ENCODE results near the gene ADAM15.
A peak's percentile ranks its signal among the peaks of the same experiment; 100 is the strongest.

Gene ADAM15

GRCh38 chr1:155076371-155076770 lies 25.3 kb downstream of the ADAM15 start:
- DNase-seq, result no peak

DNA sequence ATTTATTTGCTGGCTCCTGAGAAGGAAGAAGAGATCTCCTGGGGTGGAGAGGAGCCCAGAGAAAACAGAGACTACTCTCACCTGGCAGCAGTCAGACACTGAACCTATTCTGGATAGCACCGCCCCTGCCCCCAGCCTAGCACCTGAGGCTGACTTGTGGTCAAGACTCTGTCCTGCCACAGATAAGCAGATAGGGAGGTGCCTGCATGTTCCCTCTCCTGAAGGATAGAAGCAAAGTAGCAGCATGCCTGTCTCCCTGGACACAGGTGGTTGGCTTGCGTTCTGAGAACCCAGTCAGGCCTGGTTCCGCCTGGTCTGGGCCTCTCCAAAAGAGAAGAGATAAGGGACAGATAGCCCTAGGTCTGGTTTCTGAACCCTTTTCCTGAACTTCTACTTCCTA lies 26.2 kb downstream of the ADAM15 start:
- no peak for DNase-seq

DNA sequence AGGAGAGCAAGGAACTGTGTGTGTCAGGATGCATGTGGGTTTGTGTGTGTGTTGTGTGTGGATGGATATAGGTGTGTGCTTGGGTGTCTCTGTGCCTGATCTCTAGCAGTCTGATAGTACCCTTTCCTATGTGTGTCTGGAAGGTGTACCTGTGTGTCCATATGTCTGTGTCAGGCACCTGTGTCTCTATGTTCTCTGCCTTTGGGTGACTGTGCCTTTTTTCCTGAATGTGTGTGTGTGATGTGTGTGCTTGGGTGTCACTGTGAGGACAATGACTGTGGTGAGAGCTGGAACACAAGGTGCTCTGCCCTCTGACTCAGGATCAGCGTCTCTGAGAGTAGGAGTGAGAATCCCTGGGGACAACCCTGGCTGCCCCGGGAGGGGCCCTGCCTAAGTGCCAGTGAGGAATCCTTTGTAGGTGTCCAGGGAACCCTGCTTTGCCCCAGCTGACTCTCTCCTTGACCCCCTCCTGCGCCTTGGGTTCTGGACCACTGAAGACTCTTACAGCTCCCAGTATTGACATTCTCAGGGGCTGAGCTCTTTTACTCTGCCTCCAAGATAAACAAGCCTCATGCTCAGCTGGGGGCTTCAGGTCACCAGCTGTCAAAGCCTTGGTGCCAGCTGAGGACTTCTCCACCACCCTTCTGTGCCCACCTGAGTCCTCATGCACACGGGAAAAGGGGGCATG lies 26.8 kb downstream of the ADAM15 start:
- no peak for DNase-seq

DNA sequence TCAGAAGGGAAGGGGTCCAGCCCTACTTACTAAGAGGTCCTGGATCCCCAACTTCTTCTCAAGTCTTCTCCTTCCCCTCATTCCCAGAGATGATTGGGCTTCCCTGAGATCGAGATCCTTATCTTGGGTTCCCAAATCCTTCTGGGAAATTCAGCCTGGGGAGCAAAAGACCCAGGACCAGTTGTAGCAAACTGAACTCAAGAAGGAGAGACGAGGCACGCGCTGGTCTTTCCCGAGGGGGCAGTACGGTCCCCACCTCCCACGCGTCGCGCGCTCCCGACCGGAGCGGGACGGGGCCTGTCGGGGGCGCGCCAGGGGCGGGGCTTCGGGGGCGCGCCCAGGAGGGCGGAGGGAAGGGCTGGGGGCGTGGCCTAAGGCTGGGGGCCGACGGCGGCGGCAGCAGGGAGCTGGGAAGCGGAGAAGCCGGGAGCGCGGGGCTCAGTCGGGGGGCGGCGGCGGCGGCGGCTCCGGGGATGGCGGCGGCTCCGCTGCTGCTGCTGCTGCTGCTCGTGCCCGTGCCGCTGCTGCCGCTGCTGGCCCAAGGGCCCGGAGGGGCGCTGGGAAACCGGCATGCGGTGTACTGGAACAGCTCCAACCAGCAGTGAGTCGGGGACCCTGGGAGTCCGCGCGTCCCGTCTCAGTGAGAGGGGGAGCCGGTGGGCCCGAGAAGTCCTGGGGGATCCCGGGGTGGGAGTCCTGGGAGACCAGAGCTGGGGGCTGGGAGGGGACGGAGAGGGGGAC lies 27.5 kb downstream of the ADAM15 start, which contains the start of gene EFNA3:
EFNA3 (plus strand) TSS at position 369 of the 741 bp plus-strand sequence; CDS start at position 474, 105 bp downstream.
- DNase-seq, result peak; percentile 77

DNA sequence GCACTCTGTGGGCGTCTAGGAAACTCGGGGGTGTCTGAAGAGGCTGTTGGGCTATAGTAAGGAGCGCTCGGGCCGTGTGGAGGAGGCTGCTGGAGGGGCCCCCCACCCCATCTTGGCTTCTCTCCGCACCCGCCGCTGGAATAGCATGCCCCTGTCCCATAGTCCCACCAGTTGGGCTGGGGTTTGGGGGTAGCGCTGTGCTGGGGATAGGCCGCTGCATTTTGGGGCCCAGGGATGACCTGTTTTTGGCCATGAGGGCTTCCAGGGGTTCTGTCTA lies 28.0 kb downstream of the ADAM15 start:
- no peak for DNase-seq

DNA sequence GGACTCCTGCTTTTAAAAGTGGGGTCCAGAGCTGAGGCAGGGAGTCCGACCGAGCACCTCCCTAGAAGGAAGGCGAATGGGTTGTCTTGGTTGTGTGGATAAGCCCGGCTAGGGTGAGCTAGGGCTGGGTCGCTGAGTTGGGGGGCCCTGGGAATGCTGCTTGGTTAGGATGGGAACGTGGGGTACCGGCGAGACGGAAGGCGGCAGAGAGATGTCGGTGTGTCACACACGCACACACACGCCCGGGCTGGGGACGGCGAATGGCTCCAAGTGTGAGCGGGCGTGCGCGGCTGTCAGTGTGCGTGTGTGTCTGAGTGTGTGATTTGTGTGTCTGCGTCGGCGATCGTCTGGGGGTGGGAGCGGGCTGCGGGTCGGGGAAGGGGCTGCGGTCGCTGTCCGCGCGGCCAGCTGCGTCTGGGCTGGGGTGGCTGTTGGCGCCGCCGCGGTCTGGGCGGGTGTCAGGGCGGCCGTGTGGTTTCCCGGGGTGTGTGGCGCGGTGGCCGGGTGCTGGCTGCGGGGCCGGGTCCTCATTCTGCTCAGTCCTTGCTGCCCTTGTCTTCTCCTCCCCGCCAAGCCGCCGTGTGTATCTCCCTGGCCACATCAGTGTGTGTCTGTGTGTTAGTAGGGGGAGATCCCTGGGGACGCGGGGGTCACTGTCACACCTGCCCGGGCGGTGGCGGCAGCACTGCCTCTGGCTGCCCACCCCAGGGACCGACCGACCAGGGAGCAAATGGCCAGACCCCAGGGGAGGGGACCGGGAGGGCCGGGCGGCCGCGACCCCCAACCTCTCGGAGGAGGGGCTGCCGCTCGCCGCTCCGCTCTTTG lies 28.6 kb downstream of the ADAM15 start:
- peak; percentile 46 for DNase-seq

DNA sequence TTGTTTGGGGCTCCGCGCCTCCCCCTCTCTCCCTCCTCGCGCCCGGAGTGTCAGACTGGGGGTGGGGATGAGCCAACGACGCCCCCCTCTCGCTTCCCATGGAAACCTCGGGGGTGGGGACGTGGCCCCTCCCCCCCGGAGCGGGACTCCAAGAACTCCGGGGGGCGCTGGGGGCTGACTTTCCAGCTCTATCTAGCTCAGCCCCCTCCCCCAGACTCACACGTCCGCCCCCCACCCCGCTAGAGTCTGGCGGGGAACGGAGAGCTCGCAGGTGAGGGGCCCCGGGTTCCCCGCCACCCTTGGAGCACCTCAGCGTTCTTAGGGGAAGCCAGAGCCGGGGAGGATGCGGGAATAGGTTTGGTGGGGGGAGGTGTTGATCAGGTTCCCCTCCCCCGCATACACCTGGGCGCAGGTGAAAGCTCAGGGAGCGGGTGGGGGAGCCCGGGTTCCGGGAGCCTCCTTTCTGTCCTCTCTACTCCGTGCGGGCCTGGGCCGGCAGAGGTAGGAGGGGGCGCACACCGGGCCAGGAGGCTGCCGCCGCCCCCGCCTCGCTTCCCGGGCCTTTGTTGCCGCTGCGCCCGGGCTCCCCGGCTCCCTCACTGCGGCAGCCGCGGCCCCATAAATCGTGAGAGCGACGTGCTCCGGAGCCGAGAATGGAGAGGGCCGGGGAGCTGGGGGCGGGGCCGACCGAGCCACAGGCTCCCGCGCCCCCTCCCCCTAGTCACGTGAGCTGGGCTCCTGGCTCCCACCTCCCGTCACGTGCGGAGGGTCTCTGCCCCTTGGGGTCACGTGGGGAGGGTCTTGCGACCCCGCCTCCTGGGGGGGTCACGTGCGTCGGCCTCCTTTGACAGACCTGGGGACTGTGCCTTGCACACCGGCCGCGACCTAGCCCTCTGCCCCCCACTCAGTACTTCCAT lies 29.5 kb downstream of the ADAM15 start:
- DNase-seq, result peak; percentile 56

GRCh38 chr1:155081472-155082300 lies 30.6 kb downstream of the ADAM15 start:
- DNase-seq, result peak; percentile 57

GRCh38 chr1:155082301-155083051 lies 31.4 kb downstream of the ADAM15 start:
- DNase-seq, result peak; percentile 46

GRCh38 chr1:155083052-155083541 lies 32.0 kb downstream of the ADAM15 start:
- no peak for DNase-seq

DNA sequence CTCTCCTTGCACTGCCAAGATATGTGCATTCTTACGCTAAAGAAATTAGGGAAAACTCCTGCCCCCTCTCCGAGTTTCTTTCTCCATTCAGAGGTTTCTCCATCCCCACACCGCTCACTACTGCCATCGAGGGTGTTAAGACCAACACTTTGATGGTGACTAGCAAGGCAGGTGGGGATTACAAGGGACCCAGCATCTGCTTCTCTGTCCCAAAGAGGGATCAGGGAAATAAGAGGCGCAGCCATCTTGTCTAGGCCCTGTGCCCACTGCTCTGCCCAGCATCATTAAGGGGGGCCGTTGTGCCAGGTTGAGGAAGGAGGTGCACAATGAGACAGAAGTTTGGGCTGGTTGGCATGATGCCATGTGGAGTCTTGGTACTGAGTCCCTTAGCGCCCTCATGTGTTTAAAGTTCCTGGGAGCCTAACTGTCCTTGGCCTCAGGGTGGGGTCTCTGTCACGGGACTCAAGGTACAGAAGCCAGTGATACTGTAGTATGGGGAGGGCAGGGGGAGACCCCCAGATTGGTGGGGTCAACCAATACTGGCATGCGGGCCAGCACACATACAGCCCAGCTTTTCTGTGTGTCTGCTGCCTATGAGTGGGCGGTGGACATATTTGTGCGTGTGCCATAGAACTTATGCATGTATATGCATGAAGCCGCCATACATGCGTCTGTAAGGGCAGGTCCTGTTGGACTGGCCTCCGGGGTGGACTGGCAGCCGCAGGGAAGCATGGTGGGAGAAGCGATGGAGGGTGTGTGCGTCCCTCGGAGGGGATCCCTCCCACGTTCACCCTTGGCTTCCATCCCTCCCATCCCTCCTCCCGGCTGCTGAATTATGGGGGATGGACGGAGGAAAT lies 33.0 kb downstream of the ADAM15 start:
- peak; percentile 40 for DNase-seq

- DNase-seq, result peak; percentile 95
Measured at GRCh38 chr1:155084722-155085503, 33.8 kb downstream of the ADAM15 start.

- peak; percentile 78 for DNase-seq
Measured at GRCh38 chr1:155085504-155086127, 34.5 kb downstream of the ADAM15 start.

DNA sequence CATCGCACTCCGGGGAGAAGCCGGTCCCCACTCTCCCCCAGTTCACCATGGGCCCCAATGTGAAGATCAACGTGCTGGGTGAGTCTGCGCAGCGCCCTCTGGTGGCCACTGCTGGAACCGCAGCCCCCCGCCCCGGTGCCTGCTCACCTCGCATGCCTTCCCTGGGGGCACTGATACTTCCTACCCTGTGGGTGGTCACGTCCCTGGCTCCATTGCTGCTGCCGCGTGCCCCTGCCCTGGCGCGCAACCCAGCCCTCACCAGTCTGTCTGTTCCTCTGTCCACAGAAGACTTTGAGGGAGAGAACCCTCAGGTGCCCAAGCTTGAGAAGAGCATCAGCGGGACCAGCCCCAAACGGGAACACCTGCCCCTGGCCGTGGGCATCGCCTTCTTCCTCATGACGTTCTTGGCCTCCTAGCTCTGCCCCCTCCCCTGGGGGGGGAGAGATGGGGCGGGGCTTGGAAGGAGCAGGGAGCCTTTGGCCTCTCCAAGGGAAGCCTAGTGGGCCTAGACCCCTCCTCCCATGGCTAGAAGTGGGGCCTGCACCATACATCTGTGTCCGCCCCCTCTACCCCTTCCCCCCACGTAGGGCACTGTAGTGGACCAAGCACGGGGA lies 35.1 kb downstream of the ADAM15 start:
- DNase-seq, result peak; percentile 88

GRCh38 chr1:155086856-155087535 lies 35.9 kb downstream of the ADAM15 start:
- DNase-seq, result no peak

GRCh38 chr1:155091071-155092051 lies 40.2 kb downstream of the ADAM15 start:
- DNase-seq, result peak; percentile 83
